ENCODE results near the gene TRIM62.
"Not testable (repeated sequence)": the region's sequence is repeated elsewhere in the genome, so short reads cannot be mapped to it uniquely, and the experiment has no call there.

TRIM62 gene

GRCh38 chr1:33157131-33157530 is 24.7 kb downstream of the TRIM62 start:
- no peak for DNase-seq

DNA sequence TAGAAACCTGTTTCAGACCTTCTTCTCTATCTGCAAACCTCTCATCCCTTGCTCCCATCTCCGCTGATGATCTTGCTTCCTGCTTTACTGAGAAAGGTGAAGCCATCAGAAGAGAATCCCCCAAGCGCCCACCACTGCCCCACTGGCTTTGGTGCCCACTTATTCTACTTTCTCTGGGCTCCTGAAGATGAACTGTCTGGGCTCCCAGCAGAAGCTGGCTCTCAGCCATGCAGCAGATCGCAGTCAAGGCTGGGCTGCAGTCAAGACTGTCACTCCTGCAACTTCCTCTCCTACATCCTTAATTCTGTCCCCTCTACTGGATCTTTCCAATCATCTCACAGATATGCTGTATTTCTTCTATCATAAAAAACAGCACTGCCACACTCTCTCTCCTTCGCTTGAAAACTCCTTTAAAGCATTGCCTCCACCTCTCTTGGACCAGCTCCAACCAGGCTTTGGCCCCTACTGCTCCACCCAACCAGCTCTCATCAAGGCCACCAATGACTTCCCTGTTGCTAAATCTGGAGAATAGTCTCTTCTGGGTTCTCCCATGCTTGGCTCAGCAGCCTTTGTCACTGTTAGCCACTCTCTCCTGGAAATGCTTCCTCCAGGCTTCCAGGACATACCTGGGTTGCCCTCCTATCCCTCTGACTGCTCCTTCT is 25.8 kb downstream of the TRIM62 start:
- DNase-seq = no peak

DNA sequence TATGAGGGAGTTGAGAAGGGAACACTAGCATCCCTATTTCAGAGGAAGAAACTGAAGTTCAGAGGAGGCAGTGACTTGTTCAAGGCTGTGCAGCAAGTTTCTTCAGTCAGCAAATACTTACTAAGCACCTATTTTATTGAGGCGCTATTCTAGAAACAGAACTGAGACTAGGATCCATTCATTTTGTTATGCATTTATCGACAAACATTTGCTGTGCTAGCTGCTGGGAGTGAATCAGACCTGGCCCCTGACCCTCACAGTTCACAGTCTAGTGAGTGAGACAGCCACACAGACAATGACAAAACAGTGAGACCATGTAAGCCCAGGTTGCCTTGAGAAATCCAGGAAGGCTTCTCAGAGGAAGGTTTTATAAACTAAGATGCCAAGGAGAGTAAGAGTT is 28.2 kb downstream of the TRIM62 start:
- DNase-seq = no peak

- DNase-seq = no peak
Observed at GRCh38 chr1:33152685-33153432, 29.0 kb downstream of the TRIM62 start.

DNA sequence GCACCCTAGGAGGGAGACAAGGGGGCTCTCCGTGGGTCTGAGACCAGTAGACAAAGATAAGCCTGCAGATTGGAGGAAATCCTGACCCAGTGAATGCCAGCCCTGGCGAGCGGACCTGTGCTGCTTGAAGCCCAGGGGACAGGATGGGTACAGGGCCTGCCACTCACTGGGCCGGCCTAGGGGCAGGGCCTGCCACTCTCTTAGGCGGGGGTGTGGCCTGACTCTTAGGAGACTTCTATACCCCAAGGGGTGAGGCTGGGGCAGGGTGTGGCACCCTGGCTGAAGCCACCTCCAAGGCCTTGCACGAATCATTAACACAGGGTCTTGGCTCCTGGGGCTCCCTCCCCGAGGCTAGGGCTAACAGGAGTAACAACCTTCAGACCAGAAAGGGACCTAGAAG is 30.7 kb downstream of the TRIM62 start:
- DNase-seq = no peak

DNA sequence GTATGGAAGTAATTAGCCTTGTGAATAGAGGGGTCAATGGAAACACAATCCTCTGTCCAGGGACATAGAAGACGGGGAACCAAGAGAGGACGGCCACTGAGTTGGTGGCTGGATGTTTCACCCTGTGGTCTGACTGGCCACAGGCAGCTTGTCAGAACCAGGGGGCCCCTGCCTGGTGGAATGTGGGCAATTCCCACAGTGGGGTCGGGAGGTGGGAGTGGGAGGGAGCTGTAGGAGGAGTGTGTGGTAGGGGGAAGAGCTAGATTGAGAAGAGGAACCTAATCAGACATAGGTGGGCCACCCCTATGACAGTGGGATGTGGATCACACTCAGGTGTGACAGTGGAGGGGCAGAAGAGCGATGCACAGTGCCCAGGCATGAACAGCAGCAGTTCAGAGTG is 31.3 kb downstream of the TRIM62 start:
- no peak for DNase-seq

GRCh38 chr1:33149453-33150190 is 32.2 kb downstream of the TRIM62 start:
- DNase-seq = no peak

DNA sequence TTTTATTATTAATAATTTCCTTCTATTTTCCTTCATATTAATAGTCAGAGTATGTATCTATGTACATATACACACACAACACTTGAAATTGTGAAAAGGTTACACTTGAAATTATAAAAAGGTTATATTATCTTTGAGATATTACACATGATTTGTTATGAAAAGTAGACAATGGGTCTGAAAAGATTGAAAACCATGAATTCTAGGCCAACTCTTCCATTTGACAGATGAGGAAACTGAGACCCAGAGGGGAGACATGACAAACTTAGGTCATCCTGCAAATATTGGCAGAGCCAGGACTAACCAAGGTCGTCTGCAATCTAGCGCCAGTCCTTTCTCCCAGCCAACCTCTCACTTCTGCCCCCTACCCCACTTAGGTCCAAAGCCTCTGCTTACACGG is 33.2 kb downstream of the TRIM62 start:
- no peak for DNase-seq

DNA sequence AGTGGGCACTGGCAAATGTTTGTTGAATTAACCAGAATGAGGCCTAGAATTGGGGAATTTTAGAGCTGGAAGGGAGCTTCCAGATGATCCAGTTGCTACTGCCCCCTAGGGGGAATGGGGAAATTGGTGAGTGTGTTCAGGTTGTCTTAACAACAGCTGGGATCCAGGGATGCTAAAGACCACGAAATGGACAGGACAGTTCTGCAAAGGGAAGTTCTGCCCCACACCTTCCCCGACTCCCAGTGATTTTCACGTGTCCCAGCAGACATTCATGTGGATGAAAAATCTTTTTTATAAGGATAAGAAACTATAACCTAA is 33.9 kb downstream of the TRIM62 start:
- DNase-seq = no peak

GRCh38 chr1:33147275-33147996 is 34.4 kb downstream of the TRIM62 start:
- no peak for DNase-seq

DNA sequence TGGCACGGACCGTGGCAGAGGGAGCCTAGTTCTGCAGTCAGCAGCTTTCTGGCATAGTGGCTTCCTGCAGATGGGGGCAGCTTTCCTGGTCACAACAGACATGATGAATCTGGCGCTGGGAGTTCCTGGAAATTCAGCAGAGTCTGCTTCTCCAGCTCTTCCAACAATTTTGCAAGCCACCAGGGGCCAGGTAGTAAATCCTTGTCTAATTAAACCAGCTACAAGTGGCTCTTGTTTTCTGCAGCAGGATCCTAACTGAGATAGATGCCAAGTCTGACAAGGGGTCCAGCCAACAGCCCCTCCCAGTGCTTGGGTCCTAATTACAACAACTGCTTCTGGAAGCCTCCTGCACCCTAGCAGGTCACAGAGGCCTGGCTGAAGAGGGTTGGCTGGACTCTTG is 35.8 kb downstream of the TRIM62 start:
- no peak for DNase-seq

DNA sequence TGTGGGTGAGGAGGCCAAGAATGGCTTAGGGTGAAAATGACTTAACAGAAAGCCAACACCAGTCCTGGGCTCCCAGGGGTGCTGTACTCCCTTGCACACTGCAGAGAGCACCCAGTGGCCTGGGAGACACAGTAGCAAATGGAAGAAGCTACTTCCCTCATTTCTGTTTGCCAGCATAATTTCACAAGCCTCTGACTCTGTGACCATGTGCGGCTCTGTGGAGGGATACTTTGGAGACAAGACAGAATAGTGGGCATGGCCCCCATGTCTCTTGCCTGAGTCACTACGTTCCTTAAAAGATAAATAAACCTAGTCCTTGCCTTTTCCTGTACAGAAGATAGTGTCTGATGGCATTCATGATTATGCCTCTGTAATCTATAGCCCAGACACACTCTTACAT is 38.1 kb downstream of the TRIM62 start:
- DNase-seq = no peak

GRCh38 chr1:33143176-33143575 is 38.7 kb downstream of the TRIM62 start:
- DNase-seq = no peak

DNA sequence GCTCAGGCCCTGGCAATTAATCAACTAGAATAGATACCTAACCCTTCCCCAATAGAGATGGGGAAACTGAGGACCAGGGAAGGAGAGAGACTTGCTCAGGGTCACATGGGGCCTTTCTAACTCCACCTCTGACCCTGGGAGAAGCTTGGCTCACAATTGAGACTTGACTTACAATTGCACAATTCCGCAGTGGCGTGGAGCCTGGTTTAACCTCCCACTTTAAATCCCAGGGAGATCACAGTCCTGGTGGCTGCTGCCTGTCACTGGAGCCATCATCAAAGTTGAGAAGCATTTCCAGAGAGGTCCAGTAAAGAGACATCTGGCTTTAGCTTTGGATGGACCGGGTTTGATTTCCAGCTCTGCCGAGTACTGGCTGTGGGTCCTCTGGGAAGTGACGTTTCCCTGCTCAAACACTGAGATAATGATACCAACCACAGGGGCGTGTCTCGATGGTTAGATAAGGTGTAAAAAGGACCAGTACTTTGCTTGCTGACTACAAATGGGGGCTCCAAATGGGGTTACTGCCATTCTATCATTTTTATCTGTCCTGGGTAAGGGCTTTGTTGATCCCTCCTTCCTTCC is 39.3 kb downstream of the TRIM62 start:
- no peak for DNase-seq

GRCh38 chr1:33141781-33142180 is 40.1 kb downstream of the TRIM62 start:
- DNase-seq = no peak

DNA sequence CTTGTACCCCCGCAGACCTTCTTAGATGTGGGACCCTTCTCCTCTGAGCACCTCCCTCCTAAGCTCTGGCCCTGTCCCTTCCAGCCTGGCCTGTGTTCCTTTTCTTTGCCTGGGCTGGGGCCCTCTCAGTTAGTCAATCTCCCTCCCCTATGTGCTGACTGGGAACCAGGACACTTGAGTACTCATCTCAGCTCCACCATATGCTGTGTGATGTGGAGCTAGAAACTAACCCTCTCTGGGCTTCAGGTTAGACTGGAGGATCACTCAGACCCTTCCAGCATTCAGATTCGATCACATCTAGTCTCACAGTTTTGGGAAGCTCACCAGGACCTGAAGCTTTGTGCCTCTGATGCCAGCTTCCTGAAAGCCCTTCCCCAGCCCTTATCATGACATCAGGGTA is 40.6 kb downstream of the TRIM62 start:
- DNase-seq = no peak

DNA sequence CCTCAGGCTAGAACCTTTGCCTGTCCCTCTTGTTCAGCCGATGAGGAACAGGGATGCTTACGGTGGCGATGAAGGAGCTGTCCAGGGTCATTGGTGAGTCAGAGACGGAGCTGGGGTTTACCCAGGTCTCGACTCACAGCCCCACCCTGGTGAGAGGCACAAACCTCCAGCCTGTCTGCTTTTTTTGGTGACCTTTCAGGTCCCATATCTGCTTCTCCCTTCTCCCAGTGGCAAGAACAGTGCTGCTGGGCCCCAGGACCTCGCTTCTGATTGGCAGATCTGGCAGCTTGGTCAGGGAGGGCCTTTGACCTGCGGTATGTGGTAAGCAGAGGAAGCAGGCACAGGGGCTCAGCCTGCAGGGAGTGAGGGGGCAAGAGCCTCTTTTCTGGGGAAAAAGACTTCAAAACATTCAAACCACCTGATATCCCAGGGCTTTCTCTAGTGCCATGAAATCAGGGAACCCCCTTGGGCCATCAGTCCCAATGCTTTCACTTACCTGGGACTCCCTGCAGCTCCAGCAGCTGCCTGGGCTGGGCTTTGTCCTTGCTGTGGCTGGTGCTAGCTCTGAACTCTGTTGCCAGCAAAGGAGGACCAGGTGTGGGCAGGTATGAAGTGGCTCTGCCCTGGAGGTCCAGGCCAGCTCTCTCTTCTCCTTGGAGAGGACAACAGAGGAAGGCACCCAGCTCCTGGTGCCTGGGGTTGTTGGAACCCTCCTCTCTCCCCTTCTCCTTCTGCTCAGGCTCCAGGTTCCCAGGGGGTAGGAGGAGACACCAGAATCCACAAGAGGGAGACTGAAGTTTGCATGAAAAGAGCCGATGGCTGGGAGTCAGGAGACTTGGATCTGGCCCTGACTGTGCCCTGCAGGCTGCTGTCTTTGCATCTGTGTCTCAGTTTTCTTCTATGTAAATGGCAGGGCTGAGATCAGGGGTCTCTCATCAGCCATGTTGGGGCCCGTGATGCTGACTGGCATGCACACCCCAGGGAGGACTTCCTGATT is 41.4 kb downstream of the TRIM62 start:
- no peak for DNase-seq

- DNase-seq = no peak
Observed at GRCh38 chr1:33137800-33138199, 44.0 kb downstream of the TRIM62 start.

GRCh38 chr1:33136041-33136440 is 45.8 kb downstream of the TRIM62 start:
- DNase-seq = not testable (repeated sequence)

DNA sequence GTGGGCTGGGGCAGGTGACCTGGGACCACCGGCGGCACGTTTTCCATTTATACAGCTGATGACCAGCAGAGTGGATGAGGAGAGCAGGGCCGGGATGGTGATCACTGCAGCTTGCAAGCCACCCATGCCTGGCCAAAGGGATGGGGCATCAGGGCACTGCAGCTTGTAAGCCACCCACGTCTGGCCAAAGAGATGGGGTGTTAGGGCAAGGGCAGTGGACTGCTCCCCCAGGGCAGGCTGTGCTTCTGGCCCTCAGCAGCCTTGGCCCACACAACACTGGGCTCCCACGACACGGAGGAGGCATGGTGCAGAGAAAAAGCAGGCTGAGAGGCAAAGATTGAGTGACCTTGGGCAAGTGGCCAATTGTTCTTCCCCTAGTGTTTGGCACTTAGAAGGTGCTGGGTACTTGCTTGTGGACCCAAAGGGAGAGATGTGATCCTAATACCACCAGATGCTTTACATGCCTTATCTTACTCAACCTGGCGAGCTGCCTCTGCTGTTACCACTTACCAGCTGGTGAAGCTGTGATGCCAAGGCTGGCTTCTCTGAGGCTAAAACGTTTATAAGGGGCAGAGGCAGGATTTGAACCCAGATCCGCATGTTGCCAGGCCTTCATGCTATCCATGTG is 48.3 kb downstream of the TRIM62 start:
- no peak for DNase-seq

DNA sequence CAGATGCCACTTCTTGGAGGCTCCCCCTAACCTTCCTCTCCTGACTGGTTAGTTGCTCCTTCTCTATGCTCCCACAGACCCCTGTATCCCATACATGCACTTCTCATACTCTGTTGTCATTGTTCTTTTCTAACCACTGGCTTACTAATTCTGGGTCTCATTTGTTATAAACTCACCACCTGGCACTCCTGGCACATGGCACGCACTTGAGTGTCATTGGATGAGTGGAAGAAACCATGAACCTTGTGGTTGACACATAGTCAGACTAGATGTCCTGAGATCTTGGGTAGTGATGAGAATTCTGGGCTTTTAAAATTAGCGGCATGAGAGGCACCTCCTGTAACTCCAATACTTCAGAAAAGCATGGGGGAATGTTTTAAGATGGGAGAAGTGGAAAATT is 49.3 kb downstream of the TRIM62 start:
- DNase-seq = no peak
